ENCODE measurements around the gene MAP7D1. TPM values are rescaled to one million over a fixed set of nuclear protein-coding genes. Genes with fewer than 3 reads are reported as not detected.

Gene MAP7D1
- total RNA-seq, 1 donor from 2014 or later = 41.0 TPM

Other genes starting within 250 kb of the MAP7D1 start
- 6.8 and 10.6 TPM in 2 replicates for gene AGO3, start 225.1 kb upstream of the MAP7D1 start, total RNA-seq
- gene TEKT2, start 72.1 kb upstream of the MAP7D1 start, total RNA-seq = 0.25 and 0.26 TPM in 2 replicates
- gene ADPRS, start 67.3 kb upstream of the MAP7D1 start, total RNA-seq = 26.7 and 36.2 TPM in 2 replicates
- gene COL8A2, start 30.9 kb upstream of the MAP7D1 start, total RNA-seq = 1.0 and 2.3 TPM in 2 replicates
- 72.7 and 76.4 TPM in 2 replicates for gene TRAPPC3, start 6.7 kb upstream of the MAP7D1 start, total RNA-seq
- 115 and 117 TPM in 2 replicates for gene THRAP3, start 68.3 kb downstream of the MAP7D1 start, total RNA-seq
- 0.51 and 0.63 TPM in 2 replicates for gene SH3D21, start 150.2 kb downstream of the MAP7D1 start, total RNA-seq
- 71.5 and 102 TPM in 2 replicates for gene EVA1B, start 167.5 kb downstream of the MAP7D1 start, total RNA-seq
- 15.0 and 23.1 TPM in 2 replicates for gene STK40, start 229.8 kb downstream of the MAP7D1 start, total RNA-seq
- gene LSM10, start 241.7 kb downstream of the MAP7D1 start, total RNA-seq = 7.1 and 8.5 TPM in 2 replicates